H1 (cell line): ENCODE measurements around the gene FRS2. TPM values are rescaled to one million over a fixed set of nuclear protein-coding genes. Genes with fewer than 3 reads are reported as not detected.

Experiments
- CTCF ChIA-PET: fragments of 300-600 bp; sonication (Branson Sonifier 250); formaldehyde crosslinking; loops from one replicate; lab custom pipeline; 2021; ENCODE audit not compliant: partially characterized antibody; lab: Charles Lee
- POLR2A ChIA-PET: fragments of 300-600 bp; sonication (Branson Sonifier 250); formaldehyde crosslinking; loops from one replicate; lab custom pipeline; 2021; ENCODE audit warnings: inconsistent platforms; ENCODE audit not compliant: partially characterized antibody; lab: Charles Lee
- DNase-seq, 2 experiments: peaks; one replicate each; pipeline versions ENCODE4 v3.0.0 to v3.0.0-alpha.2; 2010 to 2022; ENCODE audit warnings: low spot score in 2 of 2, low read depth in 1 of 2, mixed read lengths in 1 of 2
- FAIRE-seq: peaks from 2 replicates; lab custom pipeline; 2011; peaks lifted over from hg19 to GRCh38; lab: Jason Lieb, UNC
- H2AFZ ChIP-seq: 2 replicates; pipeline ENCODE4 v1.8.1; 2012; ENCODE audit warnings: low read length, inconsistent platforms
- H2AK5ac ChIP-seq: 2 replicates; pipeline ENCODE4 v1.6.1; 2013; ENCODE audit warnings: low read depth, low read length
- H2BK120ac ChIP-seq: replicated peaks from 2 replicates; pipeline ENCODE3; 2013; ENCODE audit warnings: low read depth, low read length, inconsistent platforms
- H2BK12ac ChIP-seq: 2 replicates; pipeline ENCODE4 v1.6.1; 2013; ENCODE audit warnings: low read depth, low read length
- H2BK15ac ChIP-seq: 2 replicates; pipeline ENCODE4 v1.6.1; 2013; ENCODE audit warnings: low read length
- H2BK20ac ChIP-seq: 2 replicates; pipeline ENCODE4 v1.6.1; 2013; ENCODE audit warnings: low read length
- H2BK5ac ChIP-seq: 2 replicates; pipeline ENCODE4 v1.6.1; 2013; ENCODE audit warnings: low read depth, low read length
- H3K14ac ChIP-seq: 2 replicates; pipeline ENCODE4 v1.6.1; 2013; ENCODE audit warnings: inconsistent platforms; ENCODE audit not compliant: insufficient read length
- H3K18ac ChIP-seq: 2 replicates; pipeline ENCODE4 v1.6.1; 2013; ENCODE audit warnings: low read length; ENCODE audit errors: extremely low read depth
- H3K23ac ChIP-seq: 2 replicates; pipeline ENCODE4 v1.6.1; 2013; ENCODE audit warnings: inconsistent platforms; ENCODE audit not compliant: insufficient read length
- H3K23me2 ChIP-seq: 2 replicates; pipeline ENCODE4 v1.6.1; 2013; ENCODE audit warnings: low read depth, low read length
- H3K27ac ChIP-seq: 2 replicates; pipeline ENCODE4 v1.6.1; 2011; ENCODE audit warnings: low read depth, low read length, inconsistent platforms
- H3K27me3 ChIP-seq, 4 experiments: replicated peaks in 1 of 4; 1 replicate in 1 of 4; 2 replicates in 3 of 4; pipeline versions ENCODE4 v1.6.1 to v1.8.1; 2011 to 2013; ENCODE audit warnings: low read length in 3 of 4, mild to moderate bottlenecking in 3 of 4, inconsistent platforms in 2 of 4, mixed read lengths in 2 of 4, moderate library complexity in 1 of 4; ENCODE audit not compliant: control insufficient read depth in 3 of 4, insufficient read depth in 3 of 4; ENCODE audit errors: extremely low read depth in 1 of 4
- H3K36me3 ChIP-seq, 4 experiments: 2 replicates each; pipeline versions ENCODE4 v1.6.1 to v1.8.1; 2011 to 2013; ENCODE audit warnings: mild to moderate bottlenecking in 4 of 4, low read length in 3 of 4, moderate library complexity in 2 of 4, control low read depth in 1 of 4, inconsistent platforms in 1 of 4; ENCODE audit not compliant: insufficient read depth in 4 of 4, control insufficient read depth in 2 of 4
- H3K4ac ChIP-seq: replicated peaks from 2 replicates; pipeline ENCODE3; 2013; ENCODE audit warnings: low read length, low read depth, mixed read lengths, inconsistent platforms; ENCODE audit not compliant: insufficient read length
- H3K4me1 ChIP-seq, 4 experiments: replicated peaks in 1 of 4; 1 replicate in 1 of 4; 2 replicates in 3 of 4; pipeline versions ENCODE4 v1.6.1 to v1.8.1; 2011 to 2013; ENCODE audit warnings: low read length in 3 of 4, inconsistent platforms in 2 of 4, mixed read lengths in 1 of 4; ENCODE audit not compliant: insufficient read depth in 4 of 4, control insufficient read depth in 3 of 4
- H3K4me2 ChIP-seq, 2 experiments: 2 replicates each; pipeline versions ENCODE4 v1.6.1 to v1.8.1; 2011 to 2013; ENCODE audit warnings: low read depth in 2 of 2, low read length in 2 of 2, control low read depth in 1 of 2, inconsistent platforms in 1 of 2, mild to moderate bottlenecking in 1 of 2; ENCODE audit not compliant: insufficient read depth in 1 of 2
- H3K4me3 ChIP-seq, 4 experiments: fragments of 200-600, 300-600 bp in 1 of 4; sonication (generic), shearing (Covaris generic), sonication (Bioruptor Twin) in 1 of 4; 2 replicates each; pipeline versions ENCODE4 v1.5.1 to v1.8.1; 2011 to 2016; ENCODE audit warnings: low read length in 4 of 4, low read depth in 3 of 4, control low read depth in 2 of 4, inconsistent platforms in 2 of 4, mild to moderate bottlenecking in 2 of 4, mixed read lengths in 1 of 4, moderate library complexity in 1 of 4; ENCODE audit not compliant: insufficient read depth in 2 of 4; ENCODE audit errors: extremely low read depth in 1 of 4
- H3K56ac ChIP-seq: replicated peaks from 2 replicates; pipeline ENCODE3; 2013; ENCODE audit warnings: low read depth, mild to moderate bottlenecking, mixed read lengths, low read length, inconsistent platforms; ENCODE audit not compliant: insufficient read length
- H3K79me1 ChIP-seq: 2 replicates; pipeline ENCODE4 v1.6.1; 2013; ENCODE audit warnings: low read depth, low read length, control low read depth
- H3K79me2 ChIP-seq, 2 experiments: 2 replicates each; pipeline versions ENCODE4 v1.6.1 to v1.8.1; 2012 to 2013; ENCODE audit warnings: low read length in 2 of 2, mild to moderate bottlenecking in 2 of 2, inconsistent platforms in 1 of 2; ENCODE audit not compliant: insufficient read depth in 2 of 2, control insufficient read depth in 1 of 2
- H3K9ac ChIP-seq, 4 experiments: replicated peaks in 1 of 4; 1 replicate in 1 of 4; 2 replicates in 3 of 4; pipeline versions ENCODE4 v1.6.1 to v1.8.1; 2011 to 2013; ENCODE audit warnings: low read depth in 3 of 4, low read length in 3 of 4, control low read depth in 2 of 4, mild to moderate bottlenecking in 2 of 4, moderate library complexity in 2 of 4, inconsistent platforms in 1 of 4; ENCODE audit errors: extremely low read depth in 1 of 4
- H3K9me3 ChIP-seq, 2 experiments: 2 replicates each; pipeline versions ENCODE4 v1.6.1 to v1.8.1; 2012 to 2013; ENCODE audit warnings: mild to moderate bottlenecking in 2 of 2, moderate library complexity in 2 of 2, control low read depth in 1 of 2, inconsistent platforms in 1 of 2, low read depth in 1 of 2, low read length in 1 of 2, mixed read lengths in 1 of 2; ENCODE audit not compliant: insufficient read depth in 2 of 2
- H4K20me1 ChIP-seq, 2 experiments: replicated peaks in 1 of 2; 2 replicates each; pipeline versions ENCODE3 to v1.8.1; 2011 to 2013; ENCODE audit warnings: inconsistent platforms in 2 of 2, low read length in 2 of 2, mild to moderate bottlenecking in 1 of 2; ENCODE audit not compliant: insufficient read depth in 2 of 2, control insufficient read depth in 1 of 2
- H4K5ac ChIP-seq: 2 replicates; pipeline ENCODE4 v1.6.1; 2013; ENCODE audit warnings: low read length, low read depth, mixed read lengths, inconsistent platforms; ENCODE audit not compliant: insufficient read length
- H4K8ac ChIP-seq: 2 replicates; pipeline ENCODE4 v1.8.0; 2013; ENCODE audit warnings: mild to moderate bottlenecking, moderate library complexity, low read length, inconsistent platforms; ENCODE audit not compliant: insufficient read depth; ENCODE audit errors: extremely low read depth
- H4K91ac ChIP-seq: replicated peaks from 2 replicates; pipeline ENCODE3; 2013; ENCODE audit warnings: low read length, mixed read lengths, inconsistent platforms; ENCODE audit not compliant: insufficient read length
- ASH2L ChIP-seq: fragments of 200-600, 300-600 bp; sonication (generic); IDR thresholded peaks from one replicate; pipeline ENCODE4 v1.7.1; 2017; ENCODE audit warnings: low read length
- BRCA1 ChIP-seq: IDR thresholded peaks from 2 replicates; pipeline ENCODE4 v1.6.1; 2012; ENCODE audit warnings: low read depth, low read length, improper control_type of control experiment
- MAFK ChIP-seq: IDR thresholded peaks from 2 replicates; pipeline ENCODE4 v1.6.1; 2012; ENCODE audit warnings: low read depth, mild to moderate bottlenecking, improper control_type of control experiment, low read length
- PHF8 ChIP-seq: fragments of 200-600 bp; sonication (generic); conservative IDR thresholded peaks from 2 replicates; pipeline ENCODE4 v1.7.1; 2012; ENCODE audit warnings: low read depth, mild to moderate bottlenecking, inconsistent platforms, low read length, moderate library complexity
- TAF1 ChIP-seq: IDR thresholded peaks from 2 replicates; pipeline ENCODE4 v1.6.1; 2011; ENCODE audit warnings: mild to moderate bottlenecking, low read depth, low read length
- WGBS, 2 experiments: shearing (Covaris generic) in 1 of 2; methylation state at CpG; one replicate each; pipeline versions ENCODE4 v1.1.6 to v1.1.7; 2013 to 2015; ENCODE audit warnings: low lambda C conversion rate in 2 of 2, mixed read lengths in 2 of 2, inconsistent platforms in 1 of 2, low coverage in 1 of 2, missing lambda C conversion rate in 1 of 2; ENCODE audit not compliant: insufficient replicate concordance in 2 of 2, insufficient coverage in 1 of 2, insufficient read length in 1 of 2; ENCODE audit errors: extremely low coverage in 1 of 2, missing lambda C conversion rate in 1 of 2; 5-methylcytosine and 5-hydroxymethylcytosine counted together
- polyA plus RNA-seq, 7 experiments: library from polyadenylated mRNA; depleted of rRNA in 3 of 7; stranded (reverse) in 5 of 7; unstranded in 2 of 7; fragments of >200 nt in 5 of 7; fragments of 200-250 nt in 2 of 7; gene quantifications; 1 replicate in 5 of 7; 2 replicates in 1 of 7; 4 replicates in 1 of 7; pipeline versions ENCODE4 v1.2.1 to v1.2.3, GENCODE V29; 2011 to 2013; ENCODE audit warnings: missing spikeins in 2 of 7, mixed read lengths in 2 of 7
- total RNA-seq: library from RNA; stranded (reverse); fragmentation: NEBNext Ultra II Directional; extraction: Animal tissue kit (Norgen Biotek cat#: 25700); gene quantifications from 2 replicates; pipeline ENCODE4 v1.2.1, GENCODE V29; 2021
- TF ChIP-seq, protein P1 (sequence below): IDR thresholded peaks from 2 replicates; pipeline ENCODE4 v1.6.1; 2011; ENCODE audit warnings: low read depth, mild to moderate bottlenecking, low read length; ENCODE audit not compliant: insufficient read depth

The FRS2 gene
- total and polyA plus RNA-seq, 2 of the 8 experiments (the other 6 are each of a cell fraction or from before 2014, with no cell fraction given): 10.3 to 35.8 TPM

DNA sequence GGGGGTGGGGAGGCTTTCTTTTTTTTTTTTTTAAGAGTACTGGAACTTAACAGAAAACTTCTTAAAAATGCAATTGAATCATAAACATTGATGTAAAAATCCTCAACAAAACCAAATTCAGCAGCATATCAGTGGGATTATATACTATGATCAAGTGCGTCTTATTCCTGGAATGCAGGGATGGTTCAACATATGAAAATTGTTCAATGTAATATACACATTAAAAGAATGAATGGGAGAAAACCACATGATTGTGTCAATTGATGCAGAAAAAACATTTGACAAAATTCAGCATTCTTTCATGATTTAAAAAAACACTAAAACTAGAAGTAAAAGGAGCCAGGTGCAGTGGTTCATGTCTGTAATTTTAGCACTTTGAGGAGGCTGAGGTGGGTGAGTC lies 73.9 kb downstream of the FRS2 start:
- TF ChIP-seq MAFK (no peak), BRCA1 (no peak), TAF1 (no peak), ASH2L (no peak), PHF8 (no peak)
- TF ChIP-seq, protein P1, sequence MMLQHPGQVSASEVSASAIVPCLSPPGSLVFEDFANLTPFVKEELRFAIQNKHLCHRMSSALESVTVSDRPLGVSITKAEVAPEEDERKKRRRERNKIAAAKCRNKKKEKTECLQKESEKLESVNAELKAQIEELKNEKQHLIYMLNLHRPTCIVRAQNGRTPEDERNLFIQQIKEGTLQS: no peak
- H3K14ac ChIP-seq: no peak overlapping the region

More for the DNA sequence above, 73.9 kb downstream of the FRS2 start:
- Histone ChIP-seq H2BK20ac (no peak overlapping the region), H2BK15ac (no peak overlapping the region), H2BK5ac (no peak overlapping the region), H3K23me2 (no peaks in the 10 kb centered on the region), H3K4ac (no peak overlapping the region), H2AFZ (no peak overlapping the region), H3K4me3 (no peak overlapping the region), H4K8ac (no peak overlapping the region), H4K20me1 (no peaks in the 10 kb centered on the region), H2BK12ac (no peak overlapping the region), H3K56ac (no peak overlapping the region), H4K91ac (no peak overlapping the region), H3K18ac (no peak overlapping the region), H3K9me3 (no peaks in the 10 kb centered on the region), H3K79me2 (no peaks in the 10 kb centered on the region), H3K36me3 (no peaks in the 10 kb centered on the region; a peak in 1 of 8 replicates), H3K79me1 (no peaks in the 10 kb centered on the region), H4K5ac (no peak overlapping the region), H3K27me3 (no peaks in the 10 kb centered on the region), H3K9ac (no peak overlapping the region), H2BK120ac (no peak overlapping the region), H2AK5ac (no peak overlapping the region), H3K27ac (no peak overlapping the region), H3K23ac (no peak overlapping the region), H3K4me1 (no peaks in the 10 kb centered on the region; a peak in 1 of 7 replicates), H3K4me2 (no peak overlapping the region)
- ChIA-PET POLR2A (no interaction called here), CTCF (no interaction called here)
- no peak for DNase-seq
- FAIRE-seq: no peak
- 100% methylated on average over 1 of the region's 1 CpG; no CpG with 5 or more reads in 1 of the 2 experiments for WGBS, 2 experiments
